Astrocyte (in vitro differentiated cells and primary cell): ENCODE measurements around the gene ERMP1.

Source experiments
- CTCF ChIP-seq: IDR thresholded peaks from 2 replicates; pipeline ENCODE4 v1.5.1; 2011; ENCODE audit warnings: low read depth, mild to moderate bottlenecking, inconsistent platforms, low read length, moderate library complexity; ENCODE audit not compliant: insufficient read depth
- EZH2 ChIP-seq: IDR thresholded peaks from 2 replicates; pipeline ENCODE4 v1.6.1; 2012; ENCODE audit warnings: mild to moderate bottlenecking, low read length, inconsistent platforms; ENCODE audit not compliant: insufficient read depth

- TF ChIP-seq CTCF (no peak), EZH2 (no peak)
These were observed 20.7 kb upstream of the ERMP1 start for GRCh38 chr9:5853617-5854016.
